CD14-positive monocyte (primary cell): ENCODE results near the gene INPP5F. TPM values are rescaled to one million over a fixed set of nuclear protein-coding genes. Genes with fewer than 3 reads are reported as not detected.

Experiments
- DNase-seq, 3 donors: peaks; one replicate each; pipeline ENCODE4 v3.0.0-alpha.2; 2011 to 2022
- H2AFZ ChIP-seq: 2 replicates; pipeline ENCODE4 v1.6.0; 2012; ENCODE audit warnings: mild to moderate bottlenecking, low read depth, low read length, inconsistent platforms; ENCODE audit not compliant: insufficient read depth, poor library complexity, severe bottlenecking
- H3K27ac ChIP-seq, 2 donors: 1 replicate in 1 of 2; 2 replicates in 1 of 2; pipeline ENCODE4 v1.5.1; 2012 to 2013; ENCODE audit warnings: low read length in 2 of 2, control low read depth in 1 of 2, inconsistent platforms in 1 of 2, low read depth in 1 of 2, mild to moderate bottlenecking in 1 of 2
- H3K27me3 ChIP-seq, 2 donors: one replicate each; pipeline versions ENCODE4 v1.6.0 to v1.6.1; 2011 to 2013; ENCODE audit warnings: low read length in 2 of 2; ENCODE audit not compliant: control insufficient read depth in 2 of 2, insufficient read depth in 2 of 2
- H3K36me3 ChIP-seq, 2 donors: replicated peaks in 1 of 2; 1 replicate in 1 of 2; 2 replicates in 1 of 2; pipeline versions ENCODE4 v1.5.1 to v1.6.1; 2012 to 2013; ENCODE audit warnings: low read length in 2 of 2, control low read depth in 1 of 2, inconsistent platforms in 1 of 2, mild to moderate bottlenecking in 1 of 2; ENCODE audit not compliant: insufficient read depth in 2 of 2, control insufficient read depth in 1 of 2
- H3K4me1 ChIP-seq, 2 donors: 1 replicate in 1 of 2; 2 replicates in 1 of 2; pipeline versions ENCODE4 v1.5.1 to v1.6.1; 2012 to 2013; ENCODE audit warnings: low read length in 2 of 2, control low read depth in 1 of 2, inconsistent platforms in 1 of 2, mild to moderate bottlenecking in 1 of 2, moderate library complexity in 1 of 2; ENCODE audit not compliant: insufficient read depth in 2 of 2, control insufficient read depth in 1 of 2
- H3K4me2 ChIP-seq: replicated peaks from 2 replicates; pipeline ENCODE3; 2012; ENCODE audit warnings: low read length, moderate library complexity, mild to moderate bottlenecking; ENCODE audit not compliant: poor library complexity, severe bottlenecking; ENCODE audit errors: extremely low read depth
- H3K4me3 ChIP-seq, 3 experiments: fragments of 200-600 bp in 1 of 3; sonication (generic) in 1 of 3; replicated peaks in 1 of 3; 1 replicate in 2 of 3; 2 replicates in 1 of 3; pipeline ENCODE4 v1.5.1; 2011 to 2013; ENCODE audit warnings: low read length in 3 of 3, mild to moderate bottlenecking in 3 of 3, control low read depth in 2 of 3, low read depth in 2 of 3, inconsistent platforms in 1 of 3, moderate library complexity in 1 of 3
- H3K79me2 ChIP-seq: 2 replicates; pipeline ENCODE4 v1.6.0; 2012; ENCODE audit warnings: mild to moderate bottlenecking, control low read depth, inconsistent platforms, low read length, moderate library complexity; ENCODE audit not compliant: insufficient read depth
- H3K9ac ChIP-seq: 2 replicates; pipeline ENCODE4 v1.6.0; 2017; ENCODE audit warnings: low read length, mild to moderate bottlenecking; ENCODE audit not compliant: insufficient read depth, poor library complexity, severe bottlenecking
- H3K9me3 ChIP-seq, 2 donors: replicated peaks in 1 of 2; 1 replicate in 1 of 2; 2 replicates in 1 of 2; pipeline versions ENCODE4 v1.5.1 to v1.6.1; 2012 to 2013; ENCODE audit warnings: low read length in 2 of 2, control low read depth in 1 of 2; ENCODE audit not compliant: control insufficient read depth in 1 of 2, insufficient read depth in 1 of 2
- H4K20me1 ChIP-seq: 2 replicates; pipeline ENCODE4 v1.6.0; 2012; ENCODE audit warnings: mild to moderate bottlenecking, low read length, control low read depth, moderate library complexity; ENCODE audit not compliant: insufficient read depth
- H3K27ac Mint-ChIP-seq, 7 donors: one replicate each; pipeline ENCODE4 v1.8.0; 2020; ENCODE audit warnings: mild to moderate bottlenecking in 7 of 7, mixed read lengths in 7 of 7, moderate library complexity in 6 of 7, inconsistent platforms in 2 of 7
- H3K27me3 Mint-ChIP-seq, 3 donors: one replicate each; pipeline ENCODE4 v1.8.0; 2021 to 2022; ENCODE audit warnings: low read depth in 3 of 3, mild to moderate bottlenecking in 3 of 3, mixed read lengths in 3 of 3, moderate library complexity in 3 of 3, inconsistent platforms in 1 of 3
- H3K36me3 Mint-ChIP-seq, 2 donors: one replicate each; pipeline ENCODE4 v1.8.0; 2020; ENCODE audit warnings: mixed read lengths in 2 of 2, inconsistent platforms in 1 of 2, mild to moderate bottlenecking in 1 of 2
- H3K4me1 Mint-ChIP-seq: one replicate; pipeline ENCODE4 v1.8.0; 2020; ENCODE audit warnings: mild to moderate bottlenecking, mixed read lengths
- H3K4me3 Mint-ChIP-seq, 2 donors: one replicate each; pipeline ENCODE4 v1.8.0; 2020; ENCODE audit warnings: mild to moderate bottlenecking in 2 of 2, mixed read lengths in 2 of 2, moderate library complexity in 1 of 2
- H3K9me3 Mint-ChIP-seq, 7 donors: one replicate each; pipeline ENCODE4 v1.8.0; 2020 to 2022; ENCODE audit warnings: mixed read lengths in 7 of 7, mild to moderate bottlenecking in 6 of 7, moderate library complexity in 6 of 7, inconsistent platforms in 2 of 7
- CTCF ChIP-seq: fragments of 200-600 bp; IDR thresholded peaks from one replicate; pipeline ENCODE4 v1.8.0; 2022; ENCODE audit warnings: antibody characterized with exemption, mild to moderate bottlenecking
- WGBS: methylation state at CpG from one replicate; pipeline ENCODE4 v1.1.5; 2013; ENCODE audit warnings: missing lambda C conversion rate; ENCODE audit not compliant: insufficient coverage; 5-methylcytosine and 5-hydroxymethylcytosine counted together
- intact Hi-C, 2 donors: fragments of 100-400 bp; cut with micrococcal nuclease; formaldehyde crosslinking; loops; one replicate each; pipeline versions ENCODE4 v1.15.0 to v1.15.1; 2023
- polyA plus RNA-seq, 3 donors: library from polyadenylated mRNA; depleted of rRNA in 1 of 3; unstranded in 2 of 3; stranded (reverse) in 1 of 3; fragments of 300-500 nt in 2 of 3; fragments of >200 nt in 1 of 3; fragmentation: Illumina TruSeq in 2 of 3; gene quantifications; 1 replicate in 2 of 3; 2 replicates in 1 of 3; pipeline ENCODE4 v1.2.3, GENCODE V29; 2012 to 2021

INPP5F gene
- polyA plus RNA-seq, 3 donors = 5.1 to 6.9 (median 5.4) TPM

GRCh38 chr10:119701861-119702260 lies 24.0 kb upstream of the INPP5F start:
- intact Hi-C loops = no loop called here
- H3K79me2 ChIP-seq = no peaks in the 10 kb centered on the region
- H3K4me2 ChIP-seq = no peak overlapping the region
- H4K20me1 ChIP-seq = no peaks in the 10 kb centered on the region
- H3K36me3 ChIP-seq = no peaks in the 10 kb centered on the region
- no peak for TF ChIP-seq CTCF
- Mint-ChIP-seq H3K4me3 (no peak overlapping the region), H3K4me1 (peaks cover 45% of the 10 kb centered on the region), H3K9me3 (peaks cover 4 to 9% (median 7%) of the 10 kb centered on the region in 7 donors), H3K36me3 (peaks cover 3 to 6% of the 10 kb centered on the region in 2 donors), H3K27ac (peak overlapping the region in 2 of 7 donors; percentile 53 to 54), H3K27me3 (peaks cover 0 to 3% (median 2%) of the 10 kb centered on the region in 3 donors)
- DNase-seq = no peak
- peaks cover 5 to 6% of the 10 kb centered on the region in 2 donors for H3K9me3 ChIP-seq
- no peaks in the 10 kb centered on the region for H3K27me3 ChIP-seq
- peaks cover 38 to 46% of the 10 kb centered on the region in 2 donors for H3K4me1 ChIP-seq
- H3K27ac ChIP-seq = no peak overlapping the region
- 100% methylated on average over 1 of the region's 7 CpGs for WGBS
- H3K4me3 ChIP-seq = no peak overlapping the region
- no peak overlapping the region for H3K9ac ChIP-seq
- no peak overlapping the region for H2AFZ ChIP-seq

- H4K20me1 ChIP-seq = no peaks in the 10 kb centered on the region
- no peak for DNase-seq
- WGBS = 63% methylated on average over 1 of the region's 2 CpGs
- H2AFZ ChIP-seq = no peak overlapping the region
- Mint-ChIP-seq H3K36me3 (peaks cover 3 to 6% of the 10 kb centered on the region in 2 donors), H3K9me3 (peaks cover 8 to 16% (median 11%) of the 10 kb centered on the region in 7 donors), H3K27me3 (peaks cover 0 to 3% (median 2%) of the 10 kb centered on the region in 3 donors), H3K4me1 (peaks cover 47% of the 10 kb centered on the region), H3K4me3 (no peak overlapping the region), H3K27ac (peak overlapping the region in 5 of 7 donors; percentile 10 to 81 (median 58))
- intact Hi-C loops = no loop called here
- H3K27me3 ChIP-seq = no peaks in the 10 kb centered on the region
- no peak overlapping the region for H3K27ac ChIP-seq
- H3K9me3 ChIP-seq = peaks cover 6 to 10% of the 10 kb centered on the region in 2 donors
- H3K4me2 ChIP-seq = no peak overlapping the region
- no peak overlapping the region for H3K4me3 ChIP-seq
- peaks cover 38 to 46% of the 10 kb centered on the region in 2 donors for H3K4me1 ChIP-seq
- no peaks in the 10 kb centered on the region for H3K79me2 ChIP-seq
- no peaks in the 10 kb centered on the region for H3K36me3 ChIP-seq
- H3K9ac ChIP-seq = no peak overlapping the region
- no peak for TF ChIP-seq CTCF
These were observed 23.3 kb upstream of the INPP5F start for GRCh38 chr10:119702583-119702982.
